Measurements from ENCODE around the gene RTEL1. TPM values are rescaled to one million over a fixed set of nuclear protein-coding genes. Genes with fewer than 3 reads are reported as not detected.

Gene RTEL1
- total RNA-seq, 4 donors from 2014 or later: 8.5 to 38.3 (median 12.7) TPM

- peak overlapping the region; percentile 48 for H3K4me3 ChIP-seq (ENCODE audit: low read depth, poor library complexity, severe bottlenecking)
- TF ChIP-seq CTCF (IDR thresholded peaks at IDR 0.05) (no peak), POLR2A (IDR thresholded peaks at IDR 0.05) (no peak)
- 28 to 44% methylated on average over 31 to 60 of the region's 67 CpGs for WGBS, 2 donors
- intact Hi-C loops (cut with DNase I; ENCODE audit: low total_unique reads): no loop called here
- DNase-seq (ENCODE audit: low spot score in 2 of 2): peak in 1 of 2 donors; percentile 87
Observed at GRCh38 chr20:63708301-63709148, 50.4 kb downstream of the RTEL1 start.

GRCh38 chr20:63709149-63709527 is 51.0 kb downstream of the RTEL1 start:
- no peak overlapping the region for H3K4me3 ChIP-seq (ENCODE audit: low read depth, poor library complexity, severe bottlenecking)
- peak in 1 of 2 donors; percentile 83 for DNase-seq (ENCODE audit: low spot score in 2 of 2)
- intact Hi-C loops (cut with DNase I; ENCODE audit: low total_unique reads): no loop called here
- 90 to 93% methylated on average over 14 to 17 of the region's 17 CpGs for WGBS, 2 donors
- TF ChIP-seq CTCF (IDR thresholded peaks at IDR 0.05) (no peak), POLR2A (IDR thresholded peaks at IDR 0.05) (no peak)

- 80% methylated on average over 12 of the region's 12 CpGs for WGBS, 2 donors
- TF ChIP-seq POLR2A (IDR thresholded peaks at IDR 0.05) (no peak), CTCF (IDR thresholded peaks at IDR 0.05) (no peak)
- no peak overlapping the region for H3K4me3 ChIP-seq (ENCODE audit: low read depth, poor library complexity, severe bottlenecking)
- intact Hi-C loops (cut with DNase I; ENCODE audit: low total_unique reads): no loop called here
- DNase-seq (ENCODE audit: low spot score in 2 of 2): peak in 1 of 2 donors; percentile 63
Observed at GRCh38 chr20:63711085-63711645, 53.1 kb downstream of the RTEL1 start.

- H3K4me3 ChIP-seq (ENCODE audit: low read depth, poor library complexity, severe bottlenecking): no peak overlapping the region
- 96 to 100% methylated on average over 1 of the region's 1 CpG for WGBS, 2 donors
- intact Hi-C loops (cut with DNase I; ENCODE audit: low total_unique reads): no loop called here
- no peak for DNase-seq (ENCODE audit: low spot score in 2 of 2)
- no peak for TF ChIP-seq POLR2A (IDR thresholded peaks at IDR 0.05)
- no peak for TF ChIP-seq CTCF (IDR thresholded peaks at IDR 0.05)
Observed at GRCh38 chr20:63712191-63712590, 54.1 kb downstream of the RTEL1 start.

GRCh38 chr20:63714858-63715257 is 56.7 kb downstream of the RTEL1 start:
- H3K4me3 ChIP-seq (ENCODE audit: low read depth, poor library complexity, severe bottlenecking): no peak overlapping the region
- 98 to 99% methylated on average over 5 of the region's 5 CpGs for WGBS, 2 donors
- intact Hi-C loops (cut with DNase I; ENCODE audit: low total_unique reads): no loop called here
- no peak for TF ChIP-seq CTCF (IDR thresholded peaks at IDR 0.05)
- TF ChIP-seq POLR2A (IDR thresholded peaks at IDR 0.05): no peak
- no peak for DNase-seq (ENCODE audit: low spot score in 2 of 2)

Data from lower leg skin (tissue), 4 donors.